Effector CD4-positive, alpha-beta T cell (primary cell): ENCODE results near the gene RDH8.
"Not testable (repeated sequence)": the region's sequence is repeated elsewhere in the genome, so short reads cannot be mapped to it uniquely, and the experiment has no call there.

Experiments used
- DNase-seq: peaks from one replicate; pipeline ENCODE4 v3.0.0-alpha.2; 2020

RDH8 gene

DNA sequence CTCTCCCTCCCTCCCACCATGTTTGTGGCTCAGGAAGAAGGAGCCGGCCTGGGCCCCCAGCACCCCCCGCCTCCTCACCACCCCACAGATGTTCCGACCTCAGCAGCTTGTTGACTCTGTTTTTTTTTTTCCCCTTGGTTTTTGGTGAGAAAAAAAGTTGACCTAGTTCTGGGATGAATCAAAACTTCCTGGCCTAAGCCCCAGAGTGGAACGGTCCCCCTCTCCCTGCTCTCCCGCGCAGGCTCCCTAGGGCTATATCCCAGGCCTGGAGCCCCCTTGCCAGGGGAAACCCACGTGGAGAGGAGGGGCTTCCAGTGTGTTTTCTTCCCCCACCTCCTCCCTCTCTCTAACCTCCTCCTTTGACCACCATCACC lies 7.0 kb upstream of the RDH8 start:
- no peak for DNase-seq

DNA sequence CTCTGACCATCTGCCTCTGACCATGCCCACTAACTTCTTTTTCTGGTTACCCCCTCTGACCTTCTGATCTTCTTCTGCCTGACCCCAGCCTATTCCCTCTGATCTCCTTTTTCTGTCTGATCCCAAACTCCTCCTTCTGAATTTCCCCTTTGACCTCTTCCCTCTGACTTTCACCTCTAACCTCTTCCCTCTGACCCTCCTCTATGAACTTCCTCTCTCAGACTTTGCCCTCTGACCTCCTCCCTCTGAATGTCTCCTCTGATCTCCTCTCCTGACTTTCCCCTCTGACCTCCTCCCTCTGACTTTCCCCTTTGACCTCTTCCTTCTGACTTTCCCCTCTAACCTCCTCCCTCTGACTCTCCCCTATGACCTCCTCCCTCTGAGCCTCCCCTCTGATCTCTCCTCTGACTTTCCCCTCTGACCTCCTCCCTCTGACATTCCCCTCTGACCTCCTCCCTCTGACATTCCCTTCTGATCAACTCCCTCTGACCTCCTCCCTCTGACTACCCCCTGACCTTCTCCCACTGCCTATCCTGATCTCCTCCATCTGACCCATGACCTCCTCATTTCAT lies 6.4 kb upstream of the RDH8 start:
- DNase-seq = no peak

DNA sequence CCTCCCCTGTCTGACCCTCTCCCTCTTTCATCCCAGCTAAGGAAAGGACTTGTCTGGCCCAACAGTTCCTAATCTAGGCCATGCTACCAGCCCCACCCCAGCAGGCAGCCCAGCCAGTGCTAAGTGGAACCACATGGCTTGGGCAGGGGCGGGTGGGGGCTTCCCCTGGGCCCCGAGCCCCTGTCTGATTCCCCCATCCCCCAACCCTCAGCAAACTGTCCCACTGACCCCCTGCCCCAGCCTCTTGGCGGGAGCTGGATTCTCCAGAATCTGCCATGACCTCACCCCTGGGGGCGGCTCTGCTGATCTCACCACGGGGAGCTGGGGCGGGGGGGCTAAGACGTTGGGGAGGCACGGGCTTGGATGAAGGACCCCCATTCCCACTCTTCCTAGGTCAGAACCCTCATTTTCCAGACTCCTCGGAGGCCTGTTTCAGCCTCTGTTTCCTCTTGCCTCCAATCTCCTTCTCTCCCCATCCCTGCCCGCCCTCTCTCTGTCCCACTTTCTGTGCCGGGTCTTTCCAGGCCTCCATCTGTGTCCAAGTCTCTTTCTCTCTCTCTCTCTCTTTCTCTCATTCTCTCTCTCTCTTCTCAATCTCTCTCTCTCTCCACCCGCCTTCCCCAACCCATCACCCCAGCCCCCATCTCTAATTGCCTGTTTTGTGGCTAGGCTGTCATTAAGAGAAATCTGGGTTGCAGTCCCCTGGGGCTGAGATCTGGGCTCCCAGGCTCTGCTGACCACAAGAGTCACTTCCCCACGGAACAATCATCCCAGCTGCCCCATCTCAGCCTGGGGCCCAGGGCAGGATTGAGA lies 5.7 kb upstream of the RDH8 start:
- DNase-seq = no peak

DNA sequence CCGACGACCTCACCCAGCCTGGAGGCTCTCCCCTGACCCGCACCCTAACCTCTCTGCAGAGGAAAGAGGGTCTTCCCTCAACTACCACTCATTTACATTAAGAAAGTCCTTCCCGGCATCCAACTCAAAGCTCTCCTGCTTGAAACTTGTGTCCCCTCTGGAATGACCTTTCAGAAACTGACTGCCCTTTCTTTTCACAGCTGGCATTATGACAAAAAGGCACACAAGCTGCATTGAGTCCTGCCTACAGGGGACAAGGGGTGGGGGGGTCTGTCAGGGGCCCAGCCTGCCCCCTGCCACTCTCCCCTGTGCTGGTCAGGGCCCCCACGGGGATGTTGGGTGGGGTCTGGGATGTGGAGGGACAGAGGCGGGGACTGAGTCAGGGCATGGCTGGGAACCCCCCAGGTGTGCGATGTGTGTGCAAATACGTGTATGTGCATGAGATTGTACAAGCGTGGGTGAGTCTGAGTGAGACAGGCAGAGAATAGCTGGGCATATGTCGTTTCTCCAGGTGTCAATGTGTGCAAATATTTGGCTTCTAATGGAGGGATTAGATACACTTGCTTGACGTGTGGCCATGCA lies 5.0 kb upstream of the RDH8 start:
- DNase-seq = no peak

- DNase-seq = no peak
These were observed 3.5 kb upstream of the RDH8 start for GRCh38 chr19:10009714-10010224.

DNA sequence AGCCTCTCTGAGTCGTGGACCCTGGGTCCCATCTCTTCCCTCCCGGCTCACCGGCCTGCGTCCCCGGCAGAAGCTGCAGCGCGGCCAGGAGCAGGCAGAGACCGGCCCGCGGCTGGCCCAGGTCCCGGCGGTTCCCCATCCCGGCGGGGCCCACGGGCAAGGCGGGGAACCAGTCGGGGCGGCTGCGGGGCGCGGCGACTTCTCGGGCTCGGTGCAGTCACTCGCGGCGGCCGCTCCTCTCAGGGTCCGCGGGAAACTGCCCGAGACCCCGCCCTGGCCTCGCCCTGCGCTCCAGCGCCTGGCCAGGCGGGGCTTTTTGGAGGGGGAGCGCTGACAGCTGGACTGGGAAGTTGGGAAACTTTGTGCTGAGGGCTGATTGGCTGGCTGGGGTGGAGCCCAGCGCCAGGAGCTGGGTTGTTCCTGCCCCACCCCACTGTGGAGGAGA lies 3.0 kb upstream of the RDH8 start, which contains the start of gene COL5A3:
COL5A3 (minus strand) TSS at position 258 of the 445 bp plus-strand sequence; CDS start at position 139, 119 bp downstream.
- no peak for DNase-seq

- no peak for DNase-seq
These were observed 2.3 kb upstream of the RDH8 start for GRCh38 chr19:10010939-10011338.

DNA sequence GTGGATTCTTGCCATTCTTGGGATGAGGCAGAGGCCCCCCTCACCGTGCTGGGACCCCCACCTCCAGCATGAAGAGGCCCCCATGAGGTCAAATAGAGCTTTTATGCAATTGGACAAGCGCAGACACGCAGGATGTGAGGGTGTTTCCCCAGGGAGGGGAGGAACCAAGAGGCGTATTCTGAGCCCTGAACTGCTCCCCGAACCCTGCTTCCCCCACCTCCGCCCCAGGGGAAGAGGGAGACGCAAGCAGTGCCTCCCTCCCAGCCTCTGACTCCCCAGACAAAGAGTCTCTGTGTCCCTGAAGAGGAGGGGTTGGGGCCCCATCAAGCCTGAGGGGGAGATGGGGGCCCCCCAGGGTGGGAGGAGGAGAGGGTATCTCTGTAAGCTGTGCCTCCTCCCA lies 1.3 kb upstream of the RDH8 start:
- DNase-seq = no peak

GRCh38 chr19:10013834-10014618 lies 743 bp downstream of the RDH8 start:
- DNase-seq = no peak

DNA sequence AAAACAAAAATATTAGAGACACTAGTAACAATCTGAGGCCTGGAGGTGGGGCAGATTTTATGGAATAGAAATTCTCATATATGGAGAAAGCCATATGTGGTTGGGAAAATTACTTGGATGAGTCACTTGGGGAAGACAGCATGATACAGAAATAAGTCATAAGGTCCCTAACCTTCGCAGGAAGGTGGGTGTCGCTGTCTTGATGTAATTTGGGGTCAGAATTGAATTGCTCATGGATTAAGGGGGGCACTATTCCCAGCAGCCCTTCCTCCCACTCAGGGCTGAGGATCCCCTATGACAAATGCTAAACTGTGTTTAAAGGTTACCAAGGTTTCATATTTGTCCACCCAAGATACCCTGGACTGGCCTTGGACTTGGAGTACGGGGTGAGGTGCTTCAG lies 5.0 kb downstream of the RDH8 start:
- DNase-seq = no peak

DNA sequence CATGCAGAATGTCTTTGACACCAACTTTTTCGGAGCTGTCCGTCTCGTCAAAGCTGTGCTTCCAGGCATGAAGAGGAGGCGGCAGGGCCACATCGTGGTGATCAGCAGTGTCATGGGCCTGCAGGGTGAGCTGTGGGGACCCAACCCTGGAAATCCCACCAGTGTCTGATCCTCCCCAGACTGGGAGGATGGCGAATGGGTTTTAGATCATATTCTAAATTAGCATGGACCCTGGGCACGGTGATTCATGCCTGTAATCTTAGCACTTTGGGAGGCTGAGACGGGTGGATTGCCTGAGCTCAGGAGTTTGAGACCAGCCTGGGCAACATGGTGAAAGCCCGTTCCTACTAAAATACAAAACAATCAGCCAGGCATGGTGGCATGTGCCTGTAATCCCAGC lies 5.5 kb downstream of the RDH8 start:
- DNase-seq = no peak

GRCh38 chr19:10019246-10019645 lies 6.0 kb downstream of the RDH8 start:
- DNase-seq = no peak

DNA sequence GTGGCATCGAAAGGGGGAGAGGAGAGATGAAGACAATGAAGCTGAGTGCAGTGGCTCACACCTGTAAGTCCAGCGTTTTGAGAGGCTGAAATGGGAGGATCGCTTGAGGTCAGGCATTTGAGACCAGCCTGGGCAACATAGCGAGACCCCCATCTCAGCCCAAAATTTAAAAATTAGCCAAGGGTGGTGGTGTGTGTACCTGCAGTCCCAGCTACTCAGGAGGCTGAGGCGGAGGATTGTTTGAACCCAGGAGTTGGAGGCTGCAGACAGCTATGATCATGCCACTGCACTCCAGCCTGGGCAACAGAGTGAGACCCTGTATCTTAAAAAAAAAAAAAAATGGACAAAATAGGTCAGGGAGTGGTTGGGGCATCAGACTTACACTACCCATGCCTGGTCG lies 7.6 kb downstream of the RDH8 start:
- DNase-seq = no peak

DNA sequence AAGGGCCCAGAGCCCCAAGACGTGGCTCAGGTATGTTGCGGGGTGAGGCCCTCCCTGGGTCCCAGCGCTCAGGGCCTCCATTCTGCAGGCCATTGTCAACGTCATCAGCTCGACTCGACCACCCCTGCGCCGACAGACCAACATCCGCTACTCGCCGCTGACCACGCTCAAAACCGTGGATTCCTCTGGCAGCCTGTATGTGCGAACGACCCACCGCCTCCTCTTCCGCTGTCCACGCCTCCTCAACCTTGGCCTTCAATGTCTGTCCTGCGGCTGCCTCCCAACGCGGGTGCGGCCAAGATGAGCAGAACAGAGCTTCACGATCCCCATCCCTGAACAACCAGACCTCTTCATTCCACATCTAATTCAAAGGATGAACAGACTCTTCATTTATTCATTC lies 8.2 kb downstream of the RDH8 start:
- DNase-seq = no peak

GRCh38 chr19:10021863-10022262 lies 8.6 kb downstream of the RDH8 start:
- DNase-seq = no peak

- DNase-seq = not testable (repeated sequence)
These were observed 9.8 kb downstream of the RDH8 start for GRCh38 chr19:10023096-10023495.

- no peak for DNase-seq
These were observed 13.5 kb downstream of the RDH8 start for GRCh38 chr19:10026744-10027143.

DNA sequence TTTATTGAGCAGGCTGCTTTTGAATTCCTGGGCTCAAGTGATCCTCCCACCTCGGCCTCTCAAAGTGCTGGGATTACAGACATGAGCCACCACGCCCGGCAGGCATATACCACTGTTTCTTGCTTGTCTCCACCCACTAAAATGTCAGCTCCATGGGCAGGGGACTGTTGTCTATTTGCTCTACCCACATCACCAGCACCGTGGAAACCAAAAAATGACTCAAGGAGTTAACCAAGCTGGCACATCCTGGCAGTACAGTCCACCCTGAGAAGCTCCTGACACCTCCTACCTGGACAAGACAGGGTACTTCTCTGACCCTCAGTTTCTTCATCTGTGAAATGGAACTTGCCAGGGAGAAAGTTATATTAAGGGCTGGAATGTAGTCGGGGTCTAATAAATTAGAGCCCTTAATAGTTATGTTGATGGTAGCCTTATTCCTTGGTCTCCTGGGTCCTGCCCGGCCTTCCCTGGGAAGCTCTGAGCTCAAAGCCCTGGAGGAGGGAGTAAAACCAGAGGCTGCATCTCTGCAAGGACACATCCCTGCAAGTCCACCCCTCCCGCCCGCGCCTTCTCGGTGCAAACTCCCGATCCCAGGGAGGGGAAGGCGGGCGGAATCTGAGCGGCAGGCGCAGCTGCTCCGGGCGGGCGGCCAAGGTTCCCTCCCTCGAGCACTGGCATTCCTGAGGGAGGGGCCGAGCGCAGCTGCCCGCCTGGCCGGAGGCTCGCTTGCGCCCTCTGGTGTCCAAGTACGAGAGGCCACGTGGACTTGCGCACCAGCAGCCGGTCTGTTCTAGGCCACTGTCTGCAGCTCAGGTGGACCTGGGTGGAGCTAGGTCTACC lies 14.1 kb downstream of the RDH8 start:
- peak; percentile 69 for DNase-seq

GRCh38 chr19:10033614-10034013 lies 20.3 kb downstream of the RDH8 start:
- DNase-seq = no peak

DNA sequence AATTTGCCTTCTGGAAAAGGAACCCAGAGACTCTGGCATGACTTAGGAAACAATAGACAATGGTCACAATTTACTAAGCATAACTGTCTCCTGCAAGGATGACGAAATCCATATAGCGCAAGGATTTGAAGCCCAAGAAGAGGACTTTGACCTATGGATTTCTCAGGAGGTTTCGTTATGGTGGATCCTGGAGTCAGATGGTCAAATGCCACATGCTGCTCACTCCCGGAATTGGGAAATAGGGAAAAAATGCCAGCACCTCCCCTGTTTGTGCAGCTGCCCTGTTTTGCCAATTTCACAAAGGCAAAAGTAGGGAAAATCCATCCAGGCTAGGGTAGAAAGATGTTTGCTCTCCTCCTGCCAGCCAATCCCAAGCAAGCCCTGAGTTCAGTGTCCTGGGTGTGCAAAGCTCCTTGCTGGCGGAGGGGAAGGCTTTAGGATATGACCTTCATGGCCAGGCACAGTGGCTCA lies 23.4 kb downstream of the RDH8 start:
- no peak for DNase-seq

DNA sequence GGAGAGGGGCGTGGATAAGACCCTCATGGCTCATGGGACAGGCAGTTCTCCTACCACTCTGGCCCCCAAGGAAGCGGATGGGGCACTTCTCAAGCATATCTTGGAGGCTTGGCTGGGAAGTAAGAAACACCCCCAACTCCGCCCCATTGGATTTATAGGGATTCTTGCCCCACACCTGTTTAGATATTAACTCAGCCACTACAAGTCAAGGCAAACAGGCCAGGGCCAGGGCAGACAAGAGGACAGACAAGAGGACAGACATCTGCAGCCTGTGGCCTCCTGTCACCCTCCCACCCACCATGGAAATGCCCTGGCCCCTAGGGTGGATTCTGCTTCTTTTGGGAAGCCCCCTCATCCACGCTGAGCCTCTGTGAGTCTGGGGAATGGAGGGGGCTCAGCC lies 24.1 kb downstream of the RDH8 start:
- no peak for DNase-seq

DNA sequence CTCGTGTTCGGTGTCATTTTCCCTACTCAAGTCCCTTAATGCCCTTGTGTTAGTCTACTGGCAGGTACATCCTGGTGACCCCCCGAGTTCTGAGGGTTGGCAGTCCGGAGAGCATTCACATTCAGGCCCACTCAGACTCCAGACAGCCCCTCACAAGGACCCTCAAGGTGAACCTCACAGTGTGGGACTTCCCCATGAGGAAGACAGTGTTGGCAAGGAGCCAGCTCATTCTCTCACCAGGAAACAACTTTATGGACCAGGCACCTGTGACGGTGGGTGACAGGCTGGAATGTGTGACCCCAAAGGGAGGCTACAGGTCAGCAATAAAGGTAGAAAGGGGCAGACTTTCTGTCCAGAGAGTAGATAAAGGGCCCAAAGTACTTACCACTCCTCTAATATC lies 24.5 kb downstream of the RDH8 start:
- DNase-seq = no peak
